Testis (tissue), 3 donors: ENCODE data around the gene ATG16L1. TPM values are rescaled to one million over a fixed set of nuclear protein-coding genes. Genes with fewer than 3 reads are reported as not detected.

Experiments
- DNase-seq: peaks from one replicate; pipeline ENCODE4 v3.0.0-alpha.2; 2019
- H3K27ac ChIP-seq, 2 donors: fragments of 200-600 bp; sonication (generic); one replicate each; pipeline ENCODE4 v1.5.1; 2019
- H3K27me3 ChIP-seq: fragments of 200-600 bp; sonication (generic); one replicate; pipeline ENCODE4 v1.5.1; 2019
- H3K36me3 ChIP-seq: fragments of 200-600 bp; sonication (generic); one replicate; pipeline ENCODE4 v1.5.1; 2017; ENCODE audit warnings: low read depth; ENCODE audit errors: missing control alignments
- H3K4me1 ChIP-seq: fragments of 200-600 bp; sonication (generic); one replicate; pipeline ENCODE4 v1.5.1; 2019
- H3K4me3 ChIP-seq, 2 donors: fragments of 200-600 bp; sonication (generic); one replicate each; pipeline ENCODE4 v1.5.1; 2017 to 2019
- H3K9me3 ChIP-seq: fragments of 200-600 bp; sonication (generic); one replicate; pipeline ENCODE4 v1.5.1; 2017
- CTCF ChIP-seq, 3 experiments: fragments of 450-650 bp in 2 of 3; fragments of 200-600 bp in 1 of 3; sonication (generic) in 1 of 3; IDR thresholded peaks; one replicate each; pipeline ENCODE4 v1.5.1; 2016 to 2019; ENCODE audit warnings: antibody characterized with exemption in 3 of 3, mild to moderate bottlenecking in 2 of 3, moderate library complexity in 1 of 3
- POLR2A ChIP-seq: fragments of 450-650 bp; IDR thresholded peaks from one replicate; pipeline ENCODE4 v1.6.1; 2017; ENCODE audit warnings: antibody characterized with exemption, mild to moderate bottlenecking, moderate library complexity
- WGBS, 2 donors: methylation state at CpG; one replicate each; pipeline ENCODE4 v1.1.5; 2018; 5-methylcytosine and 5-hydroxymethylcytosine counted together
- intact Hi-C: fragments of 100-400 bp; cut with DNase I; formaldehyde crosslinking; loops from one replicate; pipeline ENCODE4 v1.15.1; 2023; ENCODE audit warnings: low total_unique reads
- polyA plus RNA-seq: library from polyadenylated mRNA; stranded (reverse); fragments of 350-450 nt; fragmentation: Illumina TruSeq; extraction: RNeasy Lipid Tissue Mini Kit (QIAGEN cat#74804); gene quantifications from one replicate; pipeline ENCODE4 v1.2.3, GENCODE V29; 2014; ENCODE audit warnings: low read depth, low replicate concordance; ENCODE audit not compliant: insufficient read depth
- total RNA-seq, 2 donors: library from RNA; depleted of rRNA; stranded (reverse); fragments of >200 nt; gene quantifications; one replicate each; pipeline ENCODE4 v1.2.3, GENCODE V29; 2016

Gene ATG16L1
- total and polyA plus RNA-seq, 3 donors from 2014 or later = 37.3 to 53.1 (median 47.2) TPM

GRCh38 chr2:233219848-233220247 lies 31.6 kb upstream of the ATG16L1 start:
- no peaks in the 10 kb centered on the region for H3K36me3 ChIP-seq
- 95 to 97% methylated on average over 1 of the region's 1 CpG for WGBS, 2 donors
- DNase-seq = no peak
- H3K27me3 ChIP-seq = no peaks in the 10 kb centered on the region
- intact Hi-C loops = no loop called here
- no peaks in the 10 kb centered on the region for H3K4me1 ChIP-seq
- TF ChIP-seq POLR2A = no peak
- no peak for TF ChIP-seq CTCF (IDR thresholded peaks at IDR 0.05)
- no peaks in the 10 kb centered on the region for H3K9me3 ChIP-seq
- no peak overlapping the region for H3K27ac ChIP-seq
- H3K4me3 ChIP-seq = no peak overlapping the region

GRCh38 chr2:233221378-233222063 lies 30.0 kb upstream of the ATG16L1 start:
- no peaks in the 10 kb centered on the region for H3K36me3 ChIP-seq
- intact Hi-C loops = no loop called here
- H3K4me1 ChIP-seq = no peaks in the 10 kb centered on the region
- no peak overlapping the region for H3K27ac ChIP-seq
- no peaks in the 10 kb centered on the region for H3K27me3 ChIP-seq
- TF ChIP-seq CTCF (IDR thresholded peaks at IDR 0.05) = no peak
- no peak for TF ChIP-seq POLR2A
- DNase-seq = no peak
- no peak overlapping the region for H3K4me3 ChIP-seq
- 63 to 65% methylated on average over 2 of the region's 2 CpGs for WGBS, 2 donors
- H3K9me3 ChIP-seq = no peaks in the 10 kb centered on the region

- no peak for TF ChIP-seq POLR2A
- no peak for TF ChIP-seq CTCF (IDR thresholded peaks at IDR 0.05)
Observed at GRCh38 chr2:233223059-233223894, 28.2 kb upstream of the ATG16L1 start.

GRCh38 chr2:233225230-233226068 lies 26.0 kb upstream of the ATG16L1 start:
- no peaks in the 10 kb centered on the region for H3K27me3 ChIP-seq
- 82 to 86% methylated on average over 5 of the region's 5 CpGs for WGBS, 2 donors

More at GRCh38 chr2:233223059-233223894, 28.2 kb upstream of the ATG16L1 start:
- no peak overlapping the region for H3K27ac ChIP-seq
- H3K27me3 ChIP-seq = no peaks in the 10 kb centered on the region
- H3K4me3 ChIP-seq = no peak overlapping the region
- no peaks in the 10 kb centered on the region for H3K36me3 ChIP-seq
- no peaks in the 10 kb centered on the region for H3K9me3 ChIP-seq
- intact Hi-C loops = no loop called here
- no peak for DNase-seq
- WGBS, 2 donors = 86 to 88% methylated on average over 14 of the region's 14 CpGs
- H3K4me1 ChIP-seq = no peaks in the 10 kb centered on the region

More at GRCh38 chr2:233225230-233226068, 26.0 kb upstream of the ATG16L1 start:
- intact Hi-C loops = no loop called here
- DNase-seq = no peak
- H3K27ac ChIP-seq = no peak overlapping the region
- H3K9me3 ChIP-seq = no peaks in the 10 kb centered on the region
- no peaks in the 10 kb centered on the region for H3K36me3 ChIP-seq
- no peak for TF ChIP-seq POLR2A
- TF ChIP-seq CTCF (IDR thresholded peaks at IDR 0.05) = no peak
- H3K4me1 ChIP-seq = no peaks in the 10 kb centered on the region
- no peak overlapping the region for H3K4me3 ChIP-seq
